NB4 (cell line): ENCODE results near the gene STAC.

Experiments used
- DNase-seq: peaks from one replicate; pipeline ENCODE4 v3.0.0; 2010; ENCODE audit warnings: low read depth
- H3K4me3 ChIP-seq: one replicate; pipeline ENCODE4 v1.5.1; 2011; ENCODE audit warnings: mild to moderate bottlenecking, low read depth, low read length, moderate library complexity
- CTCF ChIP-seq: IDR thresholded peaks from one replicate; pipeline ENCODE4 v1.5.1; 2012; ENCODE audit warnings: low read depth, low read length
- MAX ChIP-seq: IDR thresholded peaks from 2 replicates; pipeline ENCODE4 v1.6.1; 2011; ENCODE audit warnings: low read depth, low read length
- MYC ChIP-seq: IDR thresholded peaks from 2 replicates; pipeline ENCODE4 v1.6.1; 2011; ENCODE audit warnings: low read depth, low read length
- POLR2A ChIP-seq: IDR thresholded peaks from 2 replicates; pipeline ENCODE4 v1.6.1; 2011; ENCODE audit warnings: mild to moderate bottlenecking; ENCODE audit not compliant: insufficient read length; ENCODE audit errors: extremely low read depth

The STAC gene

GRCh38 chr3:36417237-36417636 lies 36.9 kb downstream of the STAC start:
- DNase-seq, result no peak
- TF ChIP-seq CTCF (no peak), MYC (no peak), MAX (no peak), POLR2A (no peak)

GRCh38 chr3:36418296-36418695 lies 38.0 kb downstream of the STAC start:
- H3K4me3 ChIP-seq, result no peak overlapping the region
- no peak for TF ChIP-seq MAX
- TF ChIP-seq MYC, result no peak
- TF ChIP-seq CTCF, result no peak
- no peak for TF ChIP-seq POLR2A
- DNase-seq, result no peak

More at GRCh38 chr3:36417237-36417636, 36.9 kb downstream of the STAC start:
- no peak overlapping the region for H3K4me3 ChIP-seq

- H3K4me3 ChIP-seq, result no peak overlapping the region
- no peak for DNase-seq
- TF ChIP-seq CTCF (no peak), POLR2A (no peak), MYC (no peak), MAX (no peak)
Observed at GRCh38 chr3:36428445-36428844, 48.1 kb downstream of the STAC start.

- H3K4me3 ChIP-seq, result no peak overlapping the region
- no peak for DNase-seq
- TF ChIP-seq MYC (no peak), CTCF (no peak), MAX (no peak), POLR2A (no peak)
Observed at GRCh38 chr3:36429986-36430485, 49.7 kb downstream of the STAC start.

- no peak overlapping the region for H3K4me3 ChIP-seq
- no peak for DNase-seq
- no peak for TF ChIP-seq CTCF
- no peak for TF ChIP-seq POLR2A
- TF ChIP-seq MYC, result no peak
- no peak for TF ChIP-seq MAX
Observed at GRCh38 chr3:36433511-36433910, 53.2 kb downstream of the STAC start.

- DNase-seq, result no peak
Observed at GRCh38 chr3:36434687-36435426, 54.6 kb downstream of the STAC start.

More at GRCh38 chr3:36434687-36435426, 54.6 kb downstream of the STAC start:
- no peak for TF ChIP-seq POLR2A
- no peak for TF ChIP-seq MYC
- TF ChIP-seq MAX, result no peak
- no peak for TF ChIP-seq CTCF
- no peak overlapping the region for H3K4me3 ChIP-seq
